Measurements from ENCODE around the gene DMBX1. TPM values are rescaled to one million over a fixed set of nuclear protein-coding genes. Genes with fewer than 3 reads are reported as not detected.

The DMBX1 gene
- total and polyA plus RNA-seq, 2 donors (not counting 1 experiment from before 2014, with no cell fraction given), result not detected

GRCh38 chr1:46536527-46536926 is 46.9 kb downstream of the DMBX1 start:
- Mint-ChIP-seq H3K4me3 (no peak overlapping the region), H3K27me3 (peaks cover 47% of the 10 kb centered on the region), H3K4me1 (peaks cover 3% of the 10 kb centered on the region), H3K9me3 (ENCODE audit: insufficient read depth) (peaks cover 7% of the 10 kb centered on the region), H3K27ac (no peak overlapping the region)
- peaks cover 0 to 6% of the 10 kb centered on the region in 2 donors for H3K4me1 ChIP-seq (ENCODE audit: control insufficient read depth in 2 of 2, insufficient read depth in 2 of 2, low read length in 2 of 2)
- no peaks in the 10 kb centered on the region for H3K9me3 ChIP-seq (ENCODE audit: control extremely low read depth in 1 of 3, control insufficient read depth in 2 of 3, insufficient read depth in 1 of 3, low read length in 2 of 3)
- H3K79me2 ChIP-seq (ENCODE audit: control insufficient read depth, insufficient read depth, low read length), result no peaks in the 10 kb centered on the region
- peaks cover 0 to 40% (median 13%) of the 10 kb centered on the region in 4 experiments for H3K27me3 ChIP-seq (replicated peaks in 1 of 4; ENCODE audit: control extremely low read depth in 1 of 4, control insufficient read depth in 3 of 4, insufficient read depth in 4 of 4, low read length in 3 of 4)
- DNase-seq, result no peak
- TF ChIP-seq, protein P1, sequence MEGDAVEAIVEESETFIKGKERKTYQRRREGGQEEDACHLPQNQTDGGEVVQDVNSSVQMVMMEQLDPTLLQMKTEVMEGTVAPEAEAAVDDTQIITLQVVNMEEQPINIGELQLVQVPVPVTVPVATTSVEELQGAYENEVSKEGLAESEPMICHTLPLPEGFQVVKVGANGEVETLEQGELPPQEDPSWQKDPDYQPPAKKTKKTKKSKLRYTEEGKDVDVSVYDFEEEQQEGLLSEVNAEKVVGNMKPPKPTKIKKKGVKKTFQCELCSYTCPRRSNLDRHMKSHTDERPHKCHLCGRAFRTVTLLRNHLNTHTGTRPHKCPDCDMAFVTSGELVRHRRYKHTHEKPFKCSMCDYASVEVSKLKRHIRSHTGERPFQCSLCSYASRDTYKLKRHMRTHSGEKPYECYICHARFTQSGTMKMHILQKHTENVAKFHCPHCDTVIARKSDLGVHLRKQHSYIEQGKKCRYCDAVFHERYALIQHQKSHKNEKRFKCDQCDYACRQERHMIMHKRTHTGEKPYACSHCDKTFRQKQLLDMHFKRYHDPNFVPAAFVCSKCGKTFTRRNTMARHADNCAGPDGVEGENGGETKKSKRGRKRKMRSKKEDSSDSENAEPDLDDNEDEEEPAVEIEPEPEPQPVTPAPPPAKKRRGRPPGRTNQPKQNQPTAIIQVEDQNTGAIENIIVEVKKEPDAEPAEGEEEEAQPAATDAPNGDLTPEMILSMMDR (IDR thresholded peaks at IDR 0.05), result no peak
- TF ChIP-seq EZH2 (IDR thresholded peaks at IDR 0.05; ENCODE audit: borderline replicate concordance, insufficient read depth, low read depth, low read length, poor library complexity, severe bottlenecking), result no peak
- no peak overlapping the region for H3K9ac ChIP-seq (ENCODE audit: low read length)
- no peak for ATAC-seq (ENCODE audit: low read depth)
- intact Hi-C loops (cut with micrococcal nuclease), result no loop called here
- CTCF ChIA-PET, result no interaction called here
- POLR2A ChIA-PET, result no interaction called here
- no peaks in the 10 kb centered on the region for H4K20me1 ChIP-seq (ENCODE audit: control insufficient read depth, insufficient read depth, low read length, poor library complexity, severe bottlenecking)
- no CpG with 5 or more reads among the region's 1 CpG for WGBS (ENCODE audit: insufficient coverage)
- H3K4me2 ChIP-seq (replicated peaks; ENCODE audit: low read depth, low read length, poor library complexity, severe bottlenecking), result no peak overlapping the region
- no peak overlapping the region for H3K4me3 ChIP-seq (ENCODE audit: control extremely low read depth in 1 of 5, extremely low read depth in 1 of 5, insufficient read depth in 1 of 5, low read depth in 2 of 5, low read length in 4 of 5)
- no peaks in the 10 kb centered on the region for H3K36me3 ChIP-seq (replicated peaks in 1 of 2; ENCODE audit: control extremely low read depth in 1 of 2, control insufficient read depth in 1 of 2, extremely low read depth in 1 of 2, insufficient read depth in 2 of 2, low read length in 1 of 2)
- no peak overlapping the region for H3K27ac ChIP-seq (ENCODE audit: low read length in 2 of 2)
- no peak overlapping the region for H2AFZ ChIP-seq (ENCODE audit: insufficient read depth, low read depth, low read length, poor library complexity, severe bottlenecking)

GRCh38 chr1:46537651-46538050 is 48.0 kb downstream of the DMBX1 start:
- Mint-ChIP-seq H3K27me3 (peaks cover 51% of the 10 kb centered on the region), H3K9me3 (ENCODE audit: insufficient read depth) (peaks cover 7% of the 10 kb centered on the region), H3K4me3 (no peak overlapping the region), H3K4me1 (peaks cover 3% of the 10 kb centered on the region), H3K27ac (no peak overlapping the region)
- H3K9ac ChIP-seq (ENCODE audit: low read length), result no peak overlapping the region
- peaks cover 0 to 6% of the 10 kb centered on the region in 2 donors for H3K4me1 ChIP-seq (ENCODE audit: control insufficient read depth in 2 of 2, insufficient read depth in 2 of 2, low read length in 2 of 2)
- intact Hi-C loops (cut with micrococcal nuclease), result no loop called here
- no peaks in the 10 kb centered on the region for H4K20me1 ChIP-seq (ENCODE audit: control insufficient read depth, insufficient read depth, low read length, poor library complexity, severe bottlenecking)
- WGBS (ENCODE audit: insufficient coverage), result no CpG with 5 or more reads among the region's 2 CpGs
- H2AFZ ChIP-seq (ENCODE audit: insufficient read depth, low read depth, low read length, poor library complexity, severe bottlenecking), result no peak overlapping the region
- no peak overlapping the region for H3K4me2 ChIP-seq (replicated peaks; ENCODE audit: low read depth, low read length, poor library complexity, severe bottlenecking)
- H3K4me3 ChIP-seq (ENCODE audit: control extremely low read depth in 1 of 5, extremely low read depth in 1 of 5, insufficient read depth in 1 of 5, low read depth in 2 of 5, low read length in 4 of 5), result no peak overlapping the region
- ChIA-PET CTCF (no interaction called here), POLR2A (no interaction called here)
- peaks cover 0 to 32% (median 12%) of the 10 kb centered on the region in 4 experiments for H3K27me3 ChIP-seq (replicated peaks in 1 of 4; ENCODE audit: control extremely low read depth in 1 of 4, control insufficient read depth in 3 of 4, insufficient read depth in 4 of 4, low read length in 3 of 4)
- no peaks in the 10 kb centered on the region for H3K9me3 ChIP-seq (ENCODE audit: control extremely low read depth in 1 of 3, control insufficient read depth in 2 of 3, insufficient read depth in 1 of 3, low read length in 2 of 3)
- H3K36me3 ChIP-seq (replicated peaks in 1 of 2; ENCODE audit: control extremely low read depth in 1 of 2, control insufficient read depth in 1 of 2, extremely low read depth in 1 of 2, insufficient read depth in 2 of 2, low read length in 1 of 2), result no peaks in the 10 kb centered on the region
- ATAC-seq (ENCODE audit: low read depth) (no peak), DNase-seq (no peak)
- no peak overlapping the region for H3K27ac ChIP-seq (ENCODE audit: low read length in 2 of 2)
- TF ChIP-seq, protein P1 (IDR thresholded peaks at IDR 0.05), result no peak
- TF ChIP-seq EZH2 (IDR thresholded peaks at IDR 0.05; ENCODE audit: borderline replicate concordance, insufficient read depth, low read depth, low read length, poor library complexity, severe bottlenecking), result no peak
- H3K79me2 ChIP-seq (ENCODE audit: control insufficient read depth, insufficient read depth, low read length), result no peaks in the 10 kb centered on the region
